SK-N-SH treated with all-trans-retinoic acid at 6 μM for 48 hours (cell line): ENCODE results near the gene CMTR2.

Experiments
- ARNTL ChIP-seq: fragments of 450-650 bp; formaldehyde crosslinking; IDR thresholded peaks from 2 replicates; pipeline ENCODE4 v1.5.0; 2020; ENCODE audit warnings: low read depth, mild to moderate bottlenecking, moderate library complexity, borderline replicate concordance
- CREB5 ChIP-seq: fragments of 250-450 bp; sonication (Bioruptor Pico); IDR thresholded peaks from 2 replicates; pipeline ENCODE4 v1.5.1; 2020; ENCODE audit warnings: low read depth, mild to moderate bottlenecking, moderate library complexity
- PATZ1 ChIP-seq: fragments of 250-450 bp; sonication (Bioruptor Pico); IDR thresholded peaks from 2 replicates; pipeline ENCODE4 v1.8.0; 2020; ENCODE audit warnings: mild to moderate bottlenecking, moderate library complexity, borderline replicate concordance
- SNAI2 ChIP-seq: fragments of 250-450 bp; sonication (Bioruptor Pico); IDR thresholded peaks from 2 replicates; pipeline ENCODE4 v1.5.0; 2020; ENCODE audit warnings: mild to moderate bottlenecking, moderate library complexity
- TCF4 ChIP-seq: fragments of 250-450 bp; sonication (Bioruptor Pico); IDR thresholded peaks from 2 replicates; pipeline ENCODE4 v1.8.0; 2021; ENCODE audit warnings: mild to moderate bottlenecking, moderate library complexity, borderline replicate concordance
- ZC3H10 ChIP-seq: fragments of 250-450 bp; sonication (Bioruptor Pico); IDR thresholded peaks from 2 replicates; pipeline ENCODE4 v1.5.1; 2021; ENCODE audit warnings: mild to moderate bottlenecking, moderate library complexity
- ZFP3 ChIP-seq: fragments of 250-450 bp; sonication (Bioruptor Pico); IDR thresholded peaks from 2 replicates; pipeline ENCODE4 v1.5.0; 2020; ENCODE audit warnings: mild to moderate bottlenecking, moderate library complexity
- ZFP30 ChIP-seq: fragments of 450-650 bp; formaldehyde crosslinking; IDR thresholded peaks from 2 replicates; pipeline ENCODE4 v1.5.0; 2022; ENCODE audit warnings: mild to moderate bottlenecking, moderate library complexity

GRCh38 chr16:71262391-71262790, 26.8 kb downstream of the CMTR2 start:
- no peak for TF ChIP-seq ARNTL (CRISPR knock-in tag)
- TF ChIP-seq SNAI2 (CRISPR knock-in tag) = no peak
- TF ChIP-seq CREB5 (CRISPR knock-in tag) = no peak
- TF ChIP-seq TCF4 (CRISPR knock-in tag) = no peak
- no peak for TF ChIP-seq PATZ1
- no peak for TF ChIP-seq ZFP3 (CRISPR knock-in tag)
- TF ChIP-seq ZFP30 = no peak
- no peak for TF ChIP-seq ZC3H10 (CRISPR knock-in tag)
